H1 (cell line): Measurements from ENCODE around the gene BMX. TPM values are rescaled to one million over a fixed set of nuclear protein-coding genes. Genes with fewer than 3 reads are reported as not detected.

Experiments
- CTCF ChIA-PET: fragments of 300-600 bp; sonication (Branson Sonifier 250); formaldehyde crosslinking; loops from one replicate; lab custom pipeline; 2021; ENCODE audit not compliant: partially characterized antibody; lab: Charles Lee
- POLR2A ChIA-PET: fragments of 300-600 bp; sonication (Branson Sonifier 250); formaldehyde crosslinking; loops from one replicate; lab custom pipeline; 2021; ENCODE audit warnings: inconsistent platforms; ENCODE audit not compliant: partially characterized antibody; lab: Charles Lee
- DNase-seq, 2 experiments: peaks; one replicate each; pipeline versions ENCODE4 v3.0.0 to v3.0.0-alpha.2; 2010 to 2022; ENCODE audit warnings: low spot score in 2 of 2, low read depth in 1 of 2, mixed read lengths in 1 of 2
- FAIRE-seq: peaks from 2 replicates; lab custom pipeline; 2011; peaks lifted over from hg19 to GRCh38; lab: Jason Lieb, UNC
- H2AFZ ChIP-seq: 2 replicates; pipeline ENCODE4 v1.8.1; 2012; ENCODE audit warnings: low read length, inconsistent platforms
- H2AK5ac ChIP-seq: 2 replicates; pipeline ENCODE4 v1.6.1; 2013; ENCODE audit warnings: low read depth, low read length
- H2BK120ac ChIP-seq: replicated peaks from 2 replicates; pipeline ENCODE3; 2013; ENCODE audit warnings: low read depth, low read length, inconsistent platforms
- H2BK12ac ChIP-seq: 2 replicates; pipeline ENCODE4 v1.6.1; 2013; ENCODE audit warnings: low read depth, low read length
- H2BK15ac ChIP-seq: 2 replicates; pipeline ENCODE4 v1.6.1; 2013; ENCODE audit warnings: low read length
- H2BK20ac ChIP-seq: 2 replicates; pipeline ENCODE4 v1.6.1; 2013; ENCODE audit warnings: low read length
- H2BK5ac ChIP-seq: 2 replicates; pipeline ENCODE4 v1.6.1; 2013; ENCODE audit warnings: low read depth, low read length
- H3K14ac ChIP-seq: 2 replicates; pipeline ENCODE4 v1.6.1; 2013; ENCODE audit warnings: inconsistent platforms; ENCODE audit not compliant: insufficient read length
- H3K18ac ChIP-seq: 2 replicates; pipeline ENCODE4 v1.6.1; 2013; ENCODE audit warnings: low read length; ENCODE audit errors: extremely low read depth
- H3K23ac ChIP-seq: 2 replicates; pipeline ENCODE4 v1.6.1; 2013; ENCODE audit warnings: inconsistent platforms; ENCODE audit not compliant: insufficient read length
- H3K23me2 ChIP-seq: 2 replicates; pipeline ENCODE4 v1.6.1; 2013; ENCODE audit warnings: low read depth, low read length
- H3K27ac ChIP-seq: 2 replicates; pipeline ENCODE4 v1.6.1; 2011; ENCODE audit warnings: low read depth, low read length, inconsistent platforms
- H3K27me3 ChIP-seq, 4 experiments: replicated peaks in 1 of 4; 1 replicate in 1 of 4; 2 replicates in 3 of 4; pipeline versions ENCODE4 v1.6.1 to v1.8.1; 2011 to 2013; ENCODE audit warnings: low read length in 3 of 4, mild to moderate bottlenecking in 3 of 4, inconsistent platforms in 2 of 4, mixed read lengths in 2 of 4, moderate library complexity in 1 of 4; ENCODE audit not compliant: control insufficient read depth in 3 of 4, insufficient read depth in 3 of 4; ENCODE audit errors: extremely low read depth in 1 of 4
- H3K36me3 ChIP-seq, 4 experiments: 2 replicates each; pipeline versions ENCODE4 v1.6.1 to v1.8.1; 2011 to 2013; ENCODE audit warnings: mild to moderate bottlenecking in 4 of 4, low read length in 3 of 4, moderate library complexity in 2 of 4, control low read depth in 1 of 4, inconsistent platforms in 1 of 4; ENCODE audit not compliant: insufficient read depth in 4 of 4, control insufficient read depth in 2 of 4
- H3K4ac ChIP-seq: replicated peaks from 2 replicates; pipeline ENCODE3; 2013; ENCODE audit warnings: low read length, low read depth, mixed read lengths, inconsistent platforms; ENCODE audit not compliant: insufficient read length
- H3K4me1 ChIP-seq, 4 experiments: replicated peaks in 1 of 4; 1 replicate in 1 of 4; 2 replicates in 3 of 4; pipeline versions ENCODE4 v1.6.1 to v1.8.1; 2011 to 2013; ENCODE audit warnings: low read length in 3 of 4, inconsistent platforms in 2 of 4, mixed read lengths in 1 of 4; ENCODE audit not compliant: insufficient read depth in 4 of 4, control insufficient read depth in 3 of 4
- H3K4me2 ChIP-seq, 2 experiments: 2 replicates each; pipeline versions ENCODE4 v1.6.1 to v1.8.1; 2011 to 2013; ENCODE audit warnings: low read depth in 2 of 2, low read length in 2 of 2, control low read depth in 1 of 2, inconsistent platforms in 1 of 2, mild to moderate bottlenecking in 1 of 2; ENCODE audit not compliant: insufficient read depth in 1 of 2
- H3K4me3 ChIP-seq, 4 experiments: fragments of 200-600, 300-600 bp in 1 of 4; sonication (generic), shearing (Covaris generic), sonication (Bioruptor Twin) in 1 of 4; 2 replicates each; pipeline versions ENCODE4 v1.5.1 to v1.8.1; 2011 to 2016; ENCODE audit warnings: low read length in 4 of 4, low read depth in 3 of 4, control low read depth in 2 of 4, inconsistent platforms in 2 of 4, mild to moderate bottlenecking in 2 of 4, mixed read lengths in 1 of 4, moderate library complexity in 1 of 4; ENCODE audit not compliant: insufficient read depth in 2 of 4; ENCODE audit errors: extremely low read depth in 1 of 4
- H3K56ac ChIP-seq: replicated peaks from 2 replicates; pipeline ENCODE3; 2013; ENCODE audit warnings: low read depth, mild to moderate bottlenecking, mixed read lengths, low read length, inconsistent platforms; ENCODE audit not compliant: insufficient read length
- H3K79me1 ChIP-seq: 2 replicates; pipeline ENCODE4 v1.6.1; 2013; ENCODE audit warnings: low read depth, low read length, control low read depth
- H3K79me2 ChIP-seq, 2 experiments: 2 replicates each; pipeline versions ENCODE4 v1.6.1 to v1.8.1; 2012 to 2013; ENCODE audit warnings: low read length in 2 of 2, mild to moderate bottlenecking in 2 of 2, inconsistent platforms in 1 of 2; ENCODE audit not compliant: insufficient read depth in 2 of 2, control insufficient read depth in 1 of 2
- H3K9ac ChIP-seq, 4 experiments: replicated peaks in 1 of 4; 1 replicate in 1 of 4; 2 replicates in 3 of 4; pipeline versions ENCODE4 v1.6.1 to v1.8.1; 2011 to 2013; ENCODE audit warnings: low read depth in 3 of 4, low read length in 3 of 4, control low read depth in 2 of 4, mild to moderate bottlenecking in 2 of 4, moderate library complexity in 2 of 4, inconsistent platforms in 1 of 4; ENCODE audit errors: extremely low read depth in 1 of 4
- H3K9me3 ChIP-seq, 2 experiments: 2 replicates each; pipeline versions ENCODE4 v1.6.1 to v1.8.1; 2012 to 2013; ENCODE audit warnings: mild to moderate bottlenecking in 2 of 2, moderate library complexity in 2 of 2, control low read depth in 1 of 2, inconsistent platforms in 1 of 2, low read depth in 1 of 2, low read length in 1 of 2, mixed read lengths in 1 of 2; ENCODE audit not compliant: insufficient read depth in 2 of 2
- H4K20me1 ChIP-seq, 2 experiments: replicated peaks in 1 of 2; 2 replicates each; pipeline versions ENCODE3 to v1.8.1; 2011 to 2013; ENCODE audit warnings: inconsistent platforms in 2 of 2, low read length in 2 of 2, mild to moderate bottlenecking in 1 of 2; ENCODE audit not compliant: insufficient read depth in 2 of 2, control insufficient read depth in 1 of 2
- H4K5ac ChIP-seq: 2 replicates; pipeline ENCODE4 v1.6.1; 2013; ENCODE audit warnings: low read length, low read depth, mixed read lengths, inconsistent platforms; ENCODE audit not compliant: insufficient read length
- H4K8ac ChIP-seq: 2 replicates; pipeline ENCODE4 v1.8.0; 2013; ENCODE audit warnings: mild to moderate bottlenecking, moderate library complexity, low read length, inconsistent platforms; ENCODE audit not compliant: insufficient read depth; ENCODE audit errors: extremely low read depth
- H4K91ac ChIP-seq: replicated peaks from 2 replicates; pipeline ENCODE3; 2013; ENCODE audit warnings: low read length, mixed read lengths, inconsistent platforms; ENCODE audit not compliant: insufficient read length
- BRCA1 ChIP-seq: IDR thresholded peaks from 2 replicates; pipeline ENCODE4 v1.6.1; 2012; ENCODE audit warnings: low read depth, low read length, improper control_type of control experiment
- CTBP2 ChIP-seq: IDR thresholded peaks from 2 replicates; pipeline ENCODE4 v1.7.0; 2011; ENCODE audit warnings: borderline replicate concordance, mild to moderate bottlenecking, moderate library complexity, mixed read lengths, low read length; ENCODE audit not compliant: insufficient read depth, insufficient read length
- HDAC2 ChIP-seq, 2 experiments: fragments of 300-600 bp in 1 of 2; sonication (generic) in 1 of 2; IDR thresholded peaks; 2 replicates each; pipeline ENCODE4 v1.6.1; 2011 to 2012; ENCODE audit warnings: low read depth in 2 of 2, low read length in 2 of 2, mild to moderate bottlenecking in 2 of 2, moderate library complexity in 2 of 2, borderline replicate concordance in 1 of 2, inconsistent platforms in 1 of 2
- JUND ChIP-seq: IDR thresholded peaks from 2 replicates; pipeline ENCODE4 v1.6.1; 2011; ENCODE audit warnings: mild to moderate bottlenecking, improper control_type of control experiment, low read length
- KDM5A ChIP-seq: fragments of 200-600 bp; IDR thresholded peaks from 2 replicates; pipeline ENCODE4 v1.7.1; 2012; ENCODE audit warnings: mild to moderate bottlenecking, low read length, inconsistent platforms, mixed read lengths
- MAFK ChIP-seq: IDR thresholded peaks from 2 replicates; pipeline ENCODE4 v1.6.1; 2012; ENCODE audit warnings: low read depth, mild to moderate bottlenecking, improper control_type of control experiment, low read length
- NANOG ChIP-seq: IDR thresholded peaks from 2 replicates; pipeline ENCODE4 v1.6.1; 2011; ENCODE audit warnings: low read length, low read depth, mild to moderate bottlenecking, inconsistent platforms; ENCODE audit not compliant: insufficient read depth, poor library complexity, severe bottlenecking
- PHF8 ChIP-seq: fragments of 200-600 bp; sonication (generic); conservative IDR thresholded peaks from 2 replicates; pipeline ENCODE4 v1.7.1; 2012; ENCODE audit warnings: low read depth, mild to moderate bottlenecking, inconsistent platforms, low read length, moderate library complexity
- POLR2A ChIP-seq, 2 experiments: IDR thresholded peaks; 1 replicate in 1 of 2; 2 replicates in 1 of 2; pipeline ENCODE4 v1.6.1; 2011; ENCODE audit warnings: low read depth in 2 of 2, low read length in 2 of 2, mild to moderate bottlenecking in 2 of 2; ENCODE audit errors: control extremely low read depth in 1 of 2
- RBBP5 ChIP-seq: IDR thresholded peaks from 2 replicates; pipeline ENCODE4 v1.7.1; 2012; ENCODE audit warnings: low read depth, mild to moderate bottlenecking, inconsistent platforms, low read length, moderate library complexity, borderline replicate concordance
- TCF12 ChIP-seq: IDR thresholded peaks from 2 replicates; pipeline ENCODE4 v1.6.1; 2011; ENCODE audit warnings: low read depth, mild to moderate bottlenecking, low read length
- TEAD4 ChIP-seq: IDR thresholded peaks from 2 replicates; pipeline ENCODE4 v1.6.1; 2012; ENCODE audit warnings: low read depth, low read length, inconsistent platforms, mixed read lengths
- polyA plus RNA-seq, 7 experiments: library from polyadenylated mRNA; depleted of rRNA in 3 of 7; stranded (reverse) in 5 of 7; unstranded in 2 of 7; fragments of >200 nt in 5 of 7; fragments of 200-250 nt in 2 of 7; gene quantifications; 1 replicate in 5 of 7; 2 replicates in 1 of 7; 4 replicates in 1 of 7; pipeline versions ENCODE4 v1.2.1 to v1.2.3, GENCODE V29; 2011 to 2013; ENCODE audit warnings: missing spikeins in 2 of 7, mixed read lengths in 2 of 7
- total RNA-seq: library from RNA; stranded (reverse); fragmentation: NEBNext Ultra II Directional; extraction: Animal tissue kit (Norgen Biotek cat#: 25700); gene quantifications from 2 replicates; pipeline ENCODE4 v1.2.1, GENCODE V29; 2021
- TF ChIP-seq, protein P1 (sequence below): IDR thresholded peaks from 2 replicates; pipeline ENCODE4 v1.6.1; 2011; ENCODE audit warnings: low read length, improper control_type of control experiment
- TF ChIP-seq, protein P2 (sequence below): IDR thresholded peaks from 2 replicates; pipeline ENCODE4 v1.6.1; 2012; ENCODE audit warnings: inconsistent platforms

BMX gene
- total and polyA plus RNA-seq, 2 of the 8 experiments (the other 6 are each of a cell fraction or from before 2014, with no cell fraction given): not detected

DNA sequence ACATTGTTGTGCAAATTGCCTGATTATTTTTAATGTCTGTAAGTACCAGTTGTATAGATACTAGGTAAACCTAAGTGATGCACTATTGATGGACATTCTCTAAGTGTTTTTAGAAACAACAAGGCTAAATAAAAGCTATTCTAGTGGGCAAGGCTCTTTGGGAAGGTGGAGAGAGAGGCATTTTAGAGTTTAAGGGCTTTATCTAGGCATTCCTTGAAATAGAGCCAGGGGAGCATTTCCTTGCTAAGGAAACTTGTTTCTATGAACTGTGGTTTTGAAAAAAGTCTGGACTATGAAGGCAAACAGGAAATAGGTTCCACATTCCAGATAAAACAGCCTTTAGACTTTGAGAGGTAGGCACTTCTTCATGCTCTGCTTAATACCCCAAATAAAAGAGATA is 23.8 kb downstream of the BMX start:
- Histone ChIP-seq H3K79me1 (no peaks in the 10 kb centered on the region), H4K5ac (no peak overlapping the region), H2BK15ac (no peak overlapping the region), H2BK120ac (no peak overlapping the region), H3K9me3 (no peaks in the 10 kb centered on the region), H3K9ac (no peak overlapping the region), H3K14ac (no peak overlapping the region), H3K27ac (no peak overlapping the region), H3K23me2 (no peaks in the 10 kb centered on the region), H2BK20ac (no peak overlapping the region), H3K4me3 (no peak overlapping the region), H4K91ac (no peak overlapping the region), H2BK12ac (no peak overlapping the region), H2AFZ (no peak overlapping the region), H3K4me2 (no peak overlapping the region), H4K8ac (no peak overlapping the region), H3K4ac (no peak overlapping the region), H3K23ac (no peak overlapping the region), H3K36me3 (no peaks in the 10 kb centered on the region), H3K27me3 (no peaks in the 10 kb centered on the region), H2AK5ac (no peak overlapping the region), H3K79me2 (no peaks in the 10 kb centered on the region), H2BK5ac (no peak overlapping the region), H3K18ac (no peak overlapping the region), H3K4me1 (no peaks in the 10 kb centered on the region), H4K20me1 (no peaks in the 10 kb centered on the region), H3K56ac (no peak overlapping the region)
- no peak for FAIRE-seq
- DNase-seq: no peak
- ChIA-PET POLR2A (no interaction called here), CTCF (no interaction called here)
- TF ChIP-seq, protein P1, sequence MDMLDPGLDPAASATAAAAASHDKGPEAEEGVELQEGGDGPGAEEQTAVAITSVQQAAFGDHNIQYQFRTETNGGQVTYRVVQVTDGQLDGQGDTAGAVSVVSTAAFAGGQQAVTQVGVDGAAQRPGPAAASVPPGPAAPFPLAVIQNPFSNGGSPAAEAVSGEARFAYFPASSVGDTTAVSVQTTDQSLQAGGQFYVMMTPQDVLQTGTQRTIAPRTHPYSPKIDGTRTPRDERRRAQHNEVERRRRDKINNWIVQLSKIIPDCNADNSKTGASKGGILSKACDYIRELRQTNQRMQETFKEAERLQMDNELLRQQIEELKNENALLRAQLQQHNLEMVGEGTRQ: no peak
- TF ChIP-seq NANOG (no peak), RBBP5 (no peak), MAFK (no peak), PHF8 (no peak), JUND (no peak), BRCA1 (no peak), TCF12 (no peak), TEAD4 (no peak), CTBP2 (no peak), HDAC2 (IDR thresholded peaks at IDR 0.05; ENCODE audit: borderline replicate concordance in 1 of 2, low read depth in 2 of 2, low read length in 2 of 2) (no peak), KDM5A (no peak), POLR2A (IDR thresholded peaks at IDR 0.05; ENCODE audit: control extremely low read depth in 1 of 2, low read depth in 2 of 2, low read length in 2 of 2) (no peak)
- TF ChIP-seq, protein P2, sequence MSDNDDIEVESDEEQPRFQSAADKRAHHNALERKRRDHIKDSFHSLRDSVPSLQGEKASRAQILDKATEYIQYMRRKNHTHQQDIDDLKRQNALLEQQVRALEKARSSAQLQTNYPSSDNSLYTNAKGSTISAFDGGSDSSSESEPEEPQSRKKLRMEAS: no peak
